Activated naive CD8-positive, alpha-beta T cell treated with anti-CD3 and anti-CD28 coated beads, Interleukin-2, amount 50 U/mL, for 16 hours (primary cell): Measurements from ENCODE around the gene MRPL34.
"Not testable (repeated sequence)": the region's sequence is repeated elsewhere in the genome, so short reads cannot be mapped to it uniquely, and the experiment has no call there.

Experiments used
- DNase-seq: peaks from one replicate; pipeline ENCODE4 v3.0.0-alpha.2; 2020; ENCODE audit warnings: low read depth, low spot score

Gene MRPL34

GRCh38 chr19:17285415-17286135 lies 20.1 kb upstream of the MRPL34 start:
- DNase-seq = no peak

- no peak for DNase-seq
These were observed 19.4 kb upstream of the MRPL34 start for GRCh38 chr19:17286263-17286662.

GRCh38 chr19:17286752-17287151 lies 18.9 kb upstream of the MRPL34 start:
- no peak for DNase-seq

- no peak for DNase-seq
These were observed 16.2 kb upstream of the MRPL34 start for GRCh38 chr19:17289489-17289888.

DNA sequence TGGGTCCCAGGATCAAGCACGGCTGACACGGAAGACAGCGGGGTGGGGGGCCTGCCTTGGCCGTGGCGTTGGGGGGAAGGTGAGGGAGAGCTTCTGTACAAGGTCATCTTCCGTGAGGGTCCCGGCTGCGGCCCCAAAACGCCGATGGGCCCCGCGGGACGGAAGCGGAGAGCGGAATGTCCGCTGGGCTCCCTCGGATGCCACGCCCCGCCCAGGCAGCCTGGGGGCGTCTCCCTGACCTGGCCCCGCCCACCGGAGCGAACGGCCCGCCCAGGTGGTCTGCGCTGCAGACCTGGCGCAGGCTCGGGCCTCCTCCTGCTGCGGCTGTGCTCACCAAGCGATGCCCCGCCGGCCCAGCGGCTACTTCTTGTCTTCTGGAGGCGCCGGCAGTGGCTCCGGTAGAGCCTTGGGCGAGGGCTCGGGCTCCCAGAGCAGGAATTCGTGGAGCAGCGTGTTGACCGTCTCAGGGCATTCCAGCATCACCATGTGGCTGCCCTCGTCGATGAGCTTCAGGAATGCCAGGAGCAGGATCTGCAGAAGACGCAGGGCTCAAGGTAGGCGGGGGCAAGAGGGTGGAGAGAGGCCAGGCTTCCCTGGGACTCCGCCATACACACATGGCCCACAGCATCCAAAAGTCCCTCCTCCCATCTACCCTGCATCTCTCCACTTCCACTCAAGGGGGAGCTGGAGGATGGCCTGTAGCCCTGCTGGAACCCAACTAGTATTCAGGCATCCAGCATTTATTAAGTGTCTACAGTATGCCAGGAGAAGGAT lies 13.2 kb upstream of the MRPL34 start:
- DNase-seq = peak; percentile 62

DNA sequence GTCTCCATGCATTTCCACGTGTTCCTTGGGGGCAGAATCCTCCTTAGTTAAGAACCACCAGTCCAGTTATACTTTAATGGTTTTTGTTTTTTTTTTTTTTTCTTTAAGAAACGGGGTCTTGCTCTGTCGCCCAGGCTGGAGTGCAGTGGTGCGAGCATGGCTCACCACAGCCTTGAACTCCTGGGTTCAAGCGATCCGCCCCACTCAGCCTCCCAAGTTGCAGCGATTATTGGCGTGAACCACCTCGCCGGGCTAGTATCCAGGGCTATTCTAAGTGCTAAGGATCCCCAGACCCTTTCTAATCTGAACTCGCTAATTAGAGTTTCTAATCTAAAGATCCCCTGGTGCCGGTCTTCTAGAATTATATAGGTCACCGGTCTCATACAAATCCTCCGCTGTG lies 12.1 kb upstream of the MRPL34 start:
- DNase-seq = no peak

GRCh38 chr19:17294051-17294891 lies 11.4 kb upstream of the MRPL34 start:
- peak; percentile 24 for DNase-seq

DNA sequence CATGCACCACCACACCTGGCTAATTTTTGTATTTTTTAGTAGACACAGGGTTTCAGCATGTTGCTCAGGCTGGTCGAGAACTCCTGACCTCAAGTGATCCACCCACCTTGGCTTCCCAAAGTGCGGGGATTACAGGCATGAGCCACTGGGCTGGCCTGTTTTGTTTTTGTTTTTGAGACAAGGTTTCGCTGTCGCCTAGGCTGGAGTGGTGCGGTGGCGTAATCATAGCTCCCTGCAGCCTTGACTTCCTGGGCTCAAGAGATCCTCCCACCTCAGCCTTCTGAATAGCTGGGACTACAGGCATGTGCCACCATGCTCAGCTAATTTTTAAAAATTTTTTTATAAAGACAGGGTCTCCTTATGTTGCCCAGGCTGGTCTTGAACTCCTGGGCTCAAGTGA lies 10.1 kb upstream of the MRPL34 start:
- DNase-seq = not testable (repeated sequence)

GRCh38 chr19:17296273-17296672 lies 9.4 kb upstream of the MRPL34 start:
- DNase-seq = no peak

DNA sequence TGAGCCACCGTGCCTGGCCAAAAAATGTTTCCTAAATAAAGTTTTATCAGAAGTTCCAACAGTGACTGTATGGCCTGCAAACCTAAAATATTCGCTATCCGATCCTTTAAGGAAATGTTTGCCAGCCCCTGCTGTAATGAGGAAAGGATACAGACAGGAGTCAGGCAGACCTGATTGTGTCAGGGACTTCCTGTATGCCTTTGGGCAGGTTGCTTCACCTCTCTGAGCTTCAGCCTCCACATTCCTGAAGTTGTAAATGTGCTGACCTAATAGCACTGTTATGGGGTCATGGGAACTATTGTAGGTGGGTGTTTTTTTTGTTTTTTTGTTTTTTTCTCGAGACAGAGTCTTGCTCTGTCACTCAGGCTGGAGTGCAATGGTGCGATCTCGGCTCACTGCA lies 8.7 kb upstream of the MRPL34 start:
- DNase-seq = no peak

- no peak for DNase-seq
These were observed 4.6 kb upstream of the MRPL34 start for GRCh38 chr19:17300992-17301619.

DNA sequence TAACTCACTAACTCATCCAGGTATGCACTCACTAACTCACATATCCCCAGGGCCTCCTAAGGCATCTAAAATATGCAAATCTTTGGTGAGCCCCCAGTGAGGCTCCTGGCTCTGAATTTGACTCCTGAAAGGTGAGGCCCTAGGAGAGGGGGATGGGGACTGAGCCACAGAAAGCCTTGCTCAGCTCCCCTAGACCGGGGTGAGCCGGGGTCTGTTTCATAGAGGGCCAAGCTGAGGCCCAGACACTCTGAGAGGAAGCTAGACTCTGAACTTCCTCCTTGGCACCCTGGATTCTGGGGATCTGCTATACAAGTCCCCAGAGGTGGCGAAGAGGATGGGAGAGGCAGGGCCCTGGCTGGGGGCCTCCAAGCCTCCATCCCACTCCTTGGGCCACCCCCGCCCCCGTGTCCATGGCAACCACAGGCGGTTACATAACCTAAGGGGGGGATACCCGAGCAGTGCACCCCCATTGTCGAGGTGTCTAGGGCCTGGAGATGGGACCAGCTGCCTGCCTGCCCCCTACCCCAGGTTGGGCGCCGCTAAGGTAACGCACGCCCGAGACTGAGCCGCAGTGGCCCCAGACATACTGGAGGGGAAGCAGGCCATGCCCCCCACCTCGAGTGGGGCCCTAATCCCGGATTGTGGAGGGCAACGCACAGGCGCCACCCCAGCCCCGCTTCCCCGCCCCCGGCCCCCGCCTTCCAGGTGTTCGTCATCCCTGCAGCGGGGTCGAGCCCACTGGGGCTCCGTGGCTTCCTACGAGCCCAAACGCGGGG lies 3.1 kb upstream of the MRPL34 start:
- DNase-seq = no peak

GRCh38 chr19:17303167-17303939 lies 2.3 kb upstream of the MRPL34 start, which contains the start of gene ABHD8:
Gene ABHD8 (minus strand): TSS chr19:17303425. CDS start chr19:17301616, 1,809 bp downstream.
- peak; percentile 86 for DNase-seq

DNA sequence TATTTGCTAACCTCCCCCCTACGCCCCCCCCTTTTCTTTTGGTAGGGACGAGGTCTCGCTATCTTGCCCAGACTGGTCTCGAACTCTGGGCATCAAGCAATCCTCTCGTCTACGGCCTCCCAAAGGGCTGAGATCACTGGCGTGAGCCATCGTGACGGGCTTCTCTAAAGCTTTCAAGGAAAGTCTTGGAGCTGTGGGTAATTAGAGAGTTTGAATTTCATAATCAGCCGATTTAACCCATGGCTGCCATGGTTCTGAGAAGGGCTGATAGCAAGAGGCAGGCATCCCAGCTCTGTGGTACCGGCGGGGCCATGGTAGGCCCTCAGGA lies 1.8 kb upstream of the MRPL34 start:
- no peak for DNase-seq

DNA sequence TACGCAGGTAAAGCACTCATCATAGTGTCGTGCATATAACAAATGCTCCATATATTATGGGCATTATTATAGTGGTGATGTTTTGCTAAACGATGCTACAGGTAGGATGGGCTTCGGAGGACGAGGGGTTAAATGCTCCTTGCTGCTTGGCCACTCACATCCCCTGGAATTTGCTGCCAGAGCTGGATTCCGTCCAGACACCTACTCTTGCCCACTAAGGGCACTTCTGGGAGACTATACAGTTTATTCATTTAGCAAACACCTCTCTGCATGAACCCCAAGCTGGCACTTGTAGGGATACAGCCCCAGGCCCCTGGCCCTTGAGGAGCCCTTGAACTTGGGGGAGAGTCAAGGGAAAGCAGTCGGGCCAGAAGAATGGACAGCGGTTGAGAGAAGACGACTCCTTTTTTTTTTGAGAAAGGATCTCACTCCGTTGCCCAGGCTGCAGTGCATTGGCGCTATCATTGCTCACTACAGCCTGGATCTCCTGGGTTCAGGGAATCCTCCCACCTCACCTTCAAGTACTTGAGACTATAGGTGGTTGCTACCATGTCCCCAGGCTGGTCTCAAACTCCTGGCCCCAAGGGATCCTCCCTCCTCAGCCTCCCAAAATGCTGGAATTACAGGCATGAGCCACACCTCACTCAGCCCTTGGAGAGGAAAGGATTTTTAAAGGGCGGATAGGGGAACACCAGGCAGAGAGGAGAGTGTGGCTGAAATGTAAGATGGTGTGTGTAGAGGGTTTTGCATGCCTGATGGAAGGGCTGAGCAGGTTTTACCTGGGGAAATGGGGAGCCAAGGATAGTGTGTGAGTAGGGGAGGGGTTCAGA lies 1.1 kb upstream of the MRPL34 start:
- DNase-seq = no peak

- DNase-seq = no peak
These were observed 506 bp upstream of the MRPL34 start for GRCh38 chr19:17305216-17305516.

- DNase-seq = no peak
These were observed 628 bp downstream of the MRPL34 start for GRCh38 chr19:17306285-17306714.

DNA sequence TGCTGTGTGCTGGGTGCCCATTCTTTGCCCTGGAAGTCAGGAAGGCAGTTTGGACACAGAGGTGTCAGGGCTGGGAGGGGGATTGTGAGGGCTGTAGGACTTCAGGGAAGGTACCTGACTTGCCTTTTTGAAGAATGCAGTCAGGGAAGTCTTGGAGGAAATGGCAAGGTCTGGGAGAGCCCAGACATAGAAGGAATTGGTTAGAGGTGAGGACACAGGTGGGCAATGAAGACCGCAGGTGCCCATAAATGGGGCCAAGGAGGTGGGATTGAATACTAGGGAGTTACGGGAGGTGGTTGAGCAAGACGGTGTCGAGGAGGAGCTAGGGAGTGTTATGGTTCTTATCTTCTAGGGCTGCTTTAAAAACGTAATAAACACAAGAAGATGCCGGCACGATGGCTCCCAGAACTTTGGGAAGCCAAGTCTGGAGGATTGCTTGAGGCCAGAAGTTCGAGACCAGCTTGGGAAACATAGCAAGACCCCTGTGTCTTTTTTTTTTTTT lies 2.3 kb downstream of the MRPL34 start:
- no peak for DNase-seq
